Cerebellar nuclear complex (tissue), 1 donor: Measurements from ENCODE around the gene CDK5R1.
A peak's percentile ranks its signal among the peaks of the same experiment; 100 is the strongest.

Experiments used
- DNase-seq, 2 experiments: peaks; one replicate each; lab custom pipeline; 2025; lab: John Stamatoyannopoulos, UW

CDK5R1 gene

DNA sequence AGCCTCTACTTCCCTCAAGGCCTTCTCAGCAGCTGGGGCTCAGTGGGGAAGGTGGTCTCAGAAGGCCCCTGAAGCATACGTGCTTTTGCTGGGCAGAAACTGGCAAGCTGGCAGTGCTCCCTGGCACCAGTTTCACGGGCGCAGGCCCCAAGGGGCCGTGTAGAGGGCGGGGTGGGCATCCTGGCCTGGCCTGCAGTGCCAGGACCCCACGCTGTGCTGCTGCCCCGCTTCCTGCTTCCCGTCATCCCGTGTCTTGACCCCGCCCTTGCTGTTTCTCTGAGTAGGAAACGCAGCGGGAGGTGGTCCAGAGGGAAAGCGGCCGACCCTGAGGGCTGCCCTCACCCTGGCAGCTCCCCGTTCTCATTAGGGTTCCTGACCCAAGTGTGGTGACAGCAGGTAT lies 6.8 kb downstream of the CDK5R1 start:
- no peak for DNase-seq

DNA sequence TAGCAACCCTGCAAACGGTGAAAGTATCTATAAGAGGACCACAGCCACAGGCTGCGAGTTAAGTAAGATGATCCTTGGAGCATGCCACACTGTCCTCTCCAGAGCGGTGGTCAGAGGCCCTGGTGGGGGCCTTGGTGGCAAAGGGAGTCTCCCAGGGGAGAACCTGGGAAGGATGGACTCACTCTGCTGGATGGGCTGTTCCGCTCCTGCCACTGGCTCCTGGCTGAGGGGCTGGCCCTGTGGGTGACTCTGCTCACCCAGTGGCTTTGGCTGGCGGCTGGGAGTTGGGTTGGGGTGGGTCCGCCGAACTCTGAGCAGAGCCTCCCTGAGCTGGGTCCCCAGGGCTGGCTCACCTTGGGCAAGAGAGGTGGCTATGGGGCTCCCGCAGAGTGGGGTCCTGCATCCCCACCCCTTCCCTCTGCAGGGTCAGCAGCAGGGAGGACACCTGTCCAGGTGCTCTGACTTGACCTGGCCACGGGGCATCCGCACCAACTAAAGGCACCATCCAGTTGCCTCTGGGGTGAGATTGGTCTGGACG lies 7.3 kb downstream of the CDK5R1 start:
- DNase-seq = no peak

DNA sequence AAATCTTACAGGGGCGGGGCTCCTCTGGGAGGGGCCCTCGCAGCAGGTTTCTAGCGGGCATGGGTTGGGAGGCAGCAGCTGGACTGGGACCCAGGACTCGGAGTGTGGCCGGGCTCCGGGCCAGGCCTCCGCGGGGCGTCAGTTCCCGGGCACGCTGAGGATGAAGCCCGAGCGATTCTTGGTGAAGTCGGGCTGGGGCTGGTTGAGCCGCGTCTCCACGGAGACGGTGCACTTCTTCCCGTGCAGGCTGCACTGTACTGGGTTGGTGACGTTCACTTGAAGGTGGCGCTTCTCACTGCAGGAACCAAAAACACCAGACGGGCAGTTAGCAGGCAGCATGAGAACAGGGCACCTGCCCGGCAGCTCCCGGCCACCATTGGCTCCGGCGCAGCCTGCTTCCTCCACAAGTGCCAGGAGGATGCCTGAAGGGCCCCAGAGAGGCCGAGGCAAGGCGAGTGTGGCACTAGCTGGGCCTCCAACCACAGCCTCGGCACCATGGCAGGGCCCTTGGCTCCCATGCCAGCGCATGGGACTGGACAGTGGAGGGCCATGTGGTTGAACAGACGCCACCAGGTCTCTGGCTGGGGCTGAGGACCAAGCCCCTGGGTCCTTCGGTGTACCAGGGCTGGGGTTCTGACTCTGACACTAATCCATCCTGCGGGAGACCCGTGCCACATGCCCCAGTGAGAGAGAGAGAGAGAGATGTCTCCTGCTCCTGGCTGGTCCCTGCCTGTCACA lies 8.0 kb downstream of the CDK5R1 start:
- DNase-seq = peak; percentile 63 to 81

DNA sequence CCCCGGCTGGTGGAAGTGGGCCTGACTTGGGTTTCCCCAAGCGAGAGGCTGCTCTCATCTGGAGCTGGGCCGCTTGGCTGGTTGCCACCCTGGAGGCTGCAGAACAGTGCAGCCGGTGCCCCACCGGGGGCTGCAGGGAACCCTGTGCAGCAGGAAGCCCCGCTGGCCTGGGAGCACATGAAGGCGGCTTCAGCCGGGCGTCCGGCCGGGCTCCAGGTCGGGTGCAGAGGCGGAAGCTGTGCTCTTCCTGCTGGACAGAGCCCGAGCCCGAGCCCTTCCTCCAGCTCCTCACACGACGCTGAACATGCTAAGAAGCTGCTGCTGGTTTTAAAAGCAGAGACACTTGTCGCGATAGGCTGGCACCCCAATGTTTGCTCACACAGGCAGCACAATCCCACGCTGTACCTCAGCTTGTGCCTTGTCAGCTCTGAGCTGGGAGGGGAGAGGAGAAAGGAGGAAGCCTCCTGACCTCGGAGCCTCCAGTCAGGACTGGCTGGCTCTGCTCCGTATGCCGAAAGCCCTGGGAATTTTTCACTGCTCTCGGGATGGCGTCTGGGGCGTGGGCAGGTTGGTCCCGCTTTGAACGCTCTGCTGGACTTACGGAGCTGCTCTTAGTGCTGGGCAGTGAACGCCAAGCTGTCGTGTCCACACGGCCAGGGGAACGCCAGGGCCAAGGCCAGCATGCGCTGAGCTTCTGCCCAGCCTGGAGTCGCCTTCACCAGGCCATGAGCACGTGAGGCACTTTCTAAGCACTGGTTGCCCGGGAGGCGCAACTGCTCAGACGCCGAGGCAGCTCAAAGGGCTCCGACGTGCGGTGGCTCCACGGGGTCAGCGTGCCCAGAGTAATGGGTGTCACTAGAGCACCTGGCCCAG lies 8.8 kb downstream of the CDK5R1 start:
- peak; percentile 32 to 44 for DNase-seq

DNA sequence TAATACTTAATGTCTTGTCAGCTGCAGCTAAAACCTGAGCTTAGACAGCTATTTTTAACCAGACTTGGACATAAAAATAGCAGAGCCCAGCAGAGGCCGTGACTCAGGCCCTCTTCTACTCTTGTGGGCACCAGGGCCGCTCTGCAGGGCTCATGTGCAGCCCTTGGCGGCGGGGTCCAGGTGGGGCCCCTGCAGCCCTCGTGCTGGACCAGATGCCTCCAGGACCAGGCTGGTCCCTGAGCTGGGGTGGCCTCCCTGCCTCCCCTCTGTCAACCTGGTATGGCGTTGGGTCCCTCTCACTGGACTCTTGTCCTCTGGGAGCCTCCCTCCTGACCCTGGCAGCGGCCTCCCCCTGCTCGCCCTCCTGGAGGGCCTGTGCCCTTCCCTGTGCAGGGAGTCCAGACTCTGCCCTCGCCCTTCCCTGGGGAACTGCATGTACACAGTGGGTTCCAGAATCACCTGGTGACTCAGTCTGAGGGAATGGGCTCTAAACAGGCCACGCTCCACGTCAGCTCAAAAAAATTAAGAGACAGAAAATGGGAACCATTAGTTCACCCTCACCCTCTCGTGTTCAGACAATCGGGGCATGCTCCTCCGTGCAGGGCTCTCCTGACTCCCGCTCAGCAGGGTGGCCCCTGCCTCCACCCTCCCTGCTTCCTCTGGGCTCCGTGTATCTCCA lies 9.7 kb downstream of the CDK5R1 start:
- DNase-seq = no peak

DNA sequence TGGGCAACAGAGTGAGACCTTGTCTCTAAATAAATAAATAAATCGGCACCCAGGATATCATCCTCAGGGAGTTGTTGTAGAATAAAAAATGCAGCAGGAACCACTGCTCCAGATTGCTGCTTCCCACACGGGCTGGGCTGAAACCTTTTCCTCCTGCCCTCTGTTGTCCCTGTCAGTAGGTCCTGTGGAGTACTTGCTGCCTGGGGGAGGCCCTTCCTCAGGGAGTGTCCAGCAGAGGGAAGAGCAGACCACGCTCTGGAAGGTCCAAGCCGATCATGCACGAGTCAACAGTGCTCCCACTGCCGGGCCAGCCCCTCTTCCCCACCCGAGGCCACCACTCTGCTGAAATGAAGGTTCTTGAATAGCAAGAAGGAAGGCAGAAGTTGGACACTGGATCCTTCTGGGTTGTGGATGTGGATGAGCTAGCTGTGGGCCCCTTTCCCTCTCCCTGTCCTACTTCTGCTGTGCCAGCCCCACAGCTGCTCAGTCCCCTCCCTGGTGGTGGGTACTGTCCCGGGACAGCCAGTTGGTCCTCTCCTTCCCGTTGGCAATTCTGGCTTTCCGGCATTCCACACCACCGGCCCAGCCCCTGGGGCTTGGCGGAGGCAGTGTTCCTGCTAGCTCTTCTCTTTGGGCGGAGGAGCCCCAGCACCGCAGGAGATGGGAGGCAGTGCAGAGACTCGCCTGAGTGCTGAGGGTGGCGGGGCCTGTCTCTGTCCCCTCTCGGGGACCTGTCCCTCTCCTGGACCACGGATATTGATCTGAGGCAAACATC lies 10.8 kb downstream of the CDK5R1 start:
- no peak for DNase-seq

DNA sequence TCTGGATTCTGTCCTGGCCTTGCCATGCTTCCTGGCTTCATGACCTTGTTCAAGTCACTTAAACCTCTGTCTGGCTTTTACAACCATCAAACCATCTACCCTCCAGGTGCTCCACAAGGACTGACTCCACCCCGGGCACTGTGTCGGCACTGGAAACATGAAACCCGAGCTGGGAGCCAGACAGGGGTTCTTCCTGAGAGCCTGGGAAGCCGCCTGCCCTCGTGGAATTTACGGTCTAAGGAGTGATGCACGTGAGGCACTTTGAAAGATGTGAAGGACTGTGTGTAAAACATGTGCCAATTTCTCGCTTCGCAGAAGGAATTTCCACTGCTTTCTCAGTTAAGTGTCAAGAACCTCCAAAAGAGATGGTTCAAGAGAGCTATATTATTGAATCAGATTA lies 11.6 kb downstream of the CDK5R1 start:
- DNase-seq = no peak

DNA sequence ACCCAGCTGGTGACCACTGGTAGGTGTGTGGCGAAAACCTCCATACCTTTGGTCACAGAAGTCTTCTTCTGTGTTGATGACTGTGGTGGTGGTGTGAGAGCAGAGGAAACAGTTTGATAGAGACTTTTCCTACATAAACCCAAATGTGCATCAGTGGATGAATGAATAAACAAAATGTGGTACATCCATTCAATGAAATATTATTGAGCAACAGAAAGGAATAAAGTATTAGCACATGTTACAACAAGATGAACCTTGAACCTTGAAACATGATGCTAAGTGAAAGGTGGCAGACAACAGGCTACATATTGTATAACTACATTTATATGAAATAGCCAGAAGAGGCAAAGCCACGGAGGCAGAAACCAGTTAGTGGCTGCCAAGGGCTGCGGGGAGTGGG lies 15.2 kb downstream of the CDK5R1 start:
- no peak for DNase-seq

DNA sequence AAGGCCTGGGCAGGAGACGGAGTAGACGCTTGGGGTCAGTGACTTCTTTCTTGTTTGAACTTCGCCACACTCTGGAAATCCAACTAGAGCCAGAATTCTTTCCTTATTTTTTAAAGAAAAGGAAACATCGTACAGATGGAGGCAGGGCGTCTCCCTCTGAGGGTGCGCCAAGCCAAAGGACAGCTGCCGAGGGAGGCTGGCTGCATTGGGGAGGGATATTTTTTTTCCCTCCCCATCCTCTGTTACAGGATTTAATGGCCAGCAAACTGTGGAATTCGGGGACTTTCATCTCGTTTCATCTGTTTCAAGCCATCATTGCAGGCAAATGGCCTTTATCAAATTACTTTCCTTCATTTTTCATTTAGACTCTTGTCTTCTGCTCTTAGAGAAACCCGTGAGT lies 15.9 kb downstream of the CDK5R1 start:
- DNase-seq = no peak

DNA sequence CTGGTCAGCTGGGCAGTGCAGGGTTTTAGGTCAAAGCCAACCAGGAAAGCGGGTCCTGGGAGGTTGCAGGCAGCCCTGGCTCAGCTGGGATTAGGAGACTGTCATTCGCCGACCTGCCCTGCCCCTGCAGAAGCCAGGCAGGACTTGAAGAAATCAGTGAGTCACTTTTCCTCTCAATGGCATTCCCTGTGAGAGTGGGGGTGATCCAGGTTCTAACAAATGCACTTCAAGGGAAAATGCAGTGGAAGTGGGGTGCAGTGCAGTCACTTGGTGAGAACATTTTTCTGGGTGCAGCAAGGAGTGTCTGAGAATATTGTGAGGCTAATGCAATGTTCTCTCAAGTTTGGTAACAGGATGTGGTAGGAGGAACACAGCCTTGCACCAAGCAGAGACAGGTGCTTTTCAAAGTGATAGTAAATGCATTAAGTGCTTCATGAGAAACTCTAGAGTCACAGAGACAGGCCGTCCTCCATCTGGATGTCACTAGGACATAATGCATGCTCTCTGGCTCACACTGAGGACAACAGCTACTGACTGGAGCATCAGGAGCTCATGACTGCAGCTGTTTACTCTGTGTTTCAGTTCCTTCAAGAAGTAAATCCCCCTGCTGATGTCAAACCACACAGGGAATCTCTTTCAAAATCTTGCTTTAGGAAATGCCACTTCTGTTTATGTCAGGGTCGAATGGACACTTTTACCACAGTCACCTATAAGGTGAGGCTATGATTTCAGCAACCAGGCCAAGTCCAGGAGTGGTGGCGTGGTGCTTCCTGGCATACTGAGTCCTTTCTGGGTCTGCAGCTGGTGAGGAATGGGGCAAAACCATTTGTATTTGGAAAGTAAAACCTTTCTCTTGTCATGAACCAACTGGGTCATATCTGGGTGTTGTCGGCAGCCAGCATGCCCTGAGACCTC lies 16.7 kb downstream of the CDK5R1 start:
- DNase-seq = no peak

DNA sequence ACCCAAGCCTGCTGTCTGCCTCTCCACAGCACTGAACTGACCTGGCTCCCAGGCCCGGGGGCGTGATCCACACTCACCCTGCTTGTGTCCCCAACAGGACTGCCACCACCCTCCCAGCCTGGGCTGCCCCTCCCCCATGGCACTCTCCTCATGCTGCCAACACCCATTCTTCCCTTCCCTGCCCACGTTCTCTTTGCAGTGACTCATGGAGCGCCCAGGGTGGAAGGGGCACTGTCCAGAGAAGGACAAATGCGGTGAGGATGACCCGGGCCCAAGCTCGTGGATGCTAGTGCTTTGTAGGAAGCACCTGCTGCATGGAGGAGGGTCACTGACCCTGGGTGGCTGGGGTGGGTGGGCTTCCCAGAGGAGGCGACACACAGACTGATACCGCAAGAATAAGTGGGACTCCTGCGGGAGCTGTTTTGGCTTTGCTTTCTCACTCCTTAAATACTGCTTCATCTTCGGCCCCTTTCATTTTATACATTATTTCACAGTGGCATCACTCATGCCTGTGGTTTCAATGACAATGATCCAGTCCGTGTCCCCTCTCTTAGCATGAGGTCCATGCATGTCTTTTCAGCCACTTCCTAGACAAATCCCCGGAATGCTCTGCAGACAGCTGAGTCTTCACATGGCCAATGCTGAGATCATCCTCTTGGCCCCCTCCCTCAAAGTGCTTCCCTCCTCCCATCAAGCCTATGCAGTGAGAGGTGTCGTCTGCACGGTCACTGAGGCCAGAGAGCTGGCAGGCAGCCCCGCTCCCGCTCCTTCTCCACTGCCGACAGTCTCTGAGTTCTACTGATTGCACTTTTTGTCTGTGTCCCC lies 17.6 kb downstream of the CDK5R1 start:
- DNase-seq = no peak

DNA sequence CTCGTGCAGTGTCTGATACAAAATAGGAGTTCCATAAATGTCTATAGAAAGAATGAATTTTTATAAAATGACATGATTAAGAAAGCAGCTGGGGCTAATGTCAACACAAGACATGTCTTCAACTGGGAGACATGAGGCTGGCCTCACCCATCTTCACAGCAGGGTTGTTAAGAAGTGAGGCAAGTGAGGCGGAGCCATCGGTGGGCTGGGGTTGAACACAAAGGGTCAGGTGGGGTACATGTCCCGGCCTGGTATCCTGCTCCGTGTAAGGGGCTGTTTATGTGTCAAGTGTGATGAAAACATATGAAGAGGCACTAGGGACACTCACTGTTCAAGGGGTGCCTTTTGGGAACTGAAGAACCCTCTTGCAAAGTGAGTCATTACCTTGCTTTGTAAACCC lies 22.1 kb downstream of the CDK5R1 start:
- no peak for DNase-seq

DNA sequence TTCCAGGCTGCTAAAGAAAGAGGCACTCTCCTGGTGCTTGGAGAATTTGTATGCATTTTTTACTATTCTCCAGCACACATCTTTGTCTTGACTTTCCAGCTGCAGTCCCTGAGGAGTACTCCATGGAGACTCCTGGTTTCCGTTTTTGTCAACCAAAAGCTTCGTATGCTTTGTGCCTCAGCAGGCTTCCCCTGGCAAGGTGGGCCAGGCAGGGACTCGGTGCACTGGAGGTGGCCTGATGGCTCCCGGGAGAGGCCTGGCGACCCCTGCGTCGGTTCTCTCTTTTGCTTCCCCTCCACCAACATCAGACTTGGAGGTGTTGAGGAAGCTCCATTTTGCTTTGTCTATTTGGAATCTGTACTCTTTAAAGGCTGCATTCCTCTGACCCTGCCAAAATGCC lies 23.7 kb downstream of the CDK5R1 start:
- DNase-seq = no peak

DNA sequence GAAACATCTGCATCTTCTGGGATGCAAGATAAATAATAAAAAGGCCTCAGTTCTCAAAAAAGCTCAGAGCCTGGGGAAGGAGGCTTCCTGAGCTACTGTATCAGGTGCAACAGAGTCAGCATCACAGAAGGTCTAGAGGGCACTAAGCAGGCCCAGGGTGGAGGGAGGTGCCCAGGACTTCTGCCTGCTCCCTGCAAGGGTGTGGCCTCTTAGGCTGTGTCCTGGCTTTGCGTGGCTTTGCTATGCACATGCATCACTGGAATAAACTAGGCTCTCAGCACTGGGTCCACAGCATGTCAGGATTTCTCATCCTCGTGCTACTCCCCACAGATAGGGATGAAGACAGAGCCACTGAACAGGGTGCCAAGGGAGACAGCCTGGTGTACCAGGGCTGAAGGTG lies 25.5 kb downstream of the CDK5R1 start:
- no peak for DNase-seq

DNA sequence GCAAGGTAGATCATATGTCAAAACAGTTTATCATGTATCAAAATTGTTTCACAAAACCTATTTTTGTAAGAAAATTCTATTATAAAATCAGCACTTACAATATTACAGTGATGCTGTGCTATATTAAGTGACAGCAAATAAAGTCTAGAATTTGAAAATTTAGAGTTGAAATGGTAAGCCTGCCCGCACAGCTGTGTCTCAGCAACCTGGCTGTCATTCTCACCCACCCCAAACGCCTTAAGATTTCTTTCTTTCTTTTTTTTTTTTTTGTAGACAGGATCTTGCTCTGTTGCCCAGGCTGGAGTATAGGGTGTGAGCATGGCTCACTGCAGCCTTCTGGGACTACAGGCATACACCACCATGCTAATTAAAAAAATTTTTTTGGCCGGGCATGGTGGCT lies 26.8 kb downstream of the CDK5R1 start:
- DNase-seq = no peak

DNA sequence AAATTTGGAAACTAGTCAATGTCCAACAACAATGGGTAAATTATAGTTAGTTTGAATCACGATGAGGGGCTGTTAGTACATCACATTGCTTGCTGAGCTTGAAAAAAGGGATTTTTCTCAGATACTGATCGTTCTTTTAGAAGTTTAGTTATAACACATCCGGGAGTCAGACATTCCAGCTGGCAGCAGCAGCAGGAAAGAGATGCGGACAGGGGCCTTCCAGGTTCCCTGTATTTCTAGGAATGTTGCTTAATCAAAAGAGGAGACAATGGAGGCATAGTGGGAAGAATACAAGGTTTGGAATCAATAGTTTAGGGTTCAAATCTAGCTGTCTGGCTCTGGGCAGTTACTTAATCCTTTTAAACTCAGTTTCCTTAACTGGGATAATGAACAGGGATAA lies 27.8 kb downstream of the CDK5R1 start:
- no peak for DNase-seq

DNA sequence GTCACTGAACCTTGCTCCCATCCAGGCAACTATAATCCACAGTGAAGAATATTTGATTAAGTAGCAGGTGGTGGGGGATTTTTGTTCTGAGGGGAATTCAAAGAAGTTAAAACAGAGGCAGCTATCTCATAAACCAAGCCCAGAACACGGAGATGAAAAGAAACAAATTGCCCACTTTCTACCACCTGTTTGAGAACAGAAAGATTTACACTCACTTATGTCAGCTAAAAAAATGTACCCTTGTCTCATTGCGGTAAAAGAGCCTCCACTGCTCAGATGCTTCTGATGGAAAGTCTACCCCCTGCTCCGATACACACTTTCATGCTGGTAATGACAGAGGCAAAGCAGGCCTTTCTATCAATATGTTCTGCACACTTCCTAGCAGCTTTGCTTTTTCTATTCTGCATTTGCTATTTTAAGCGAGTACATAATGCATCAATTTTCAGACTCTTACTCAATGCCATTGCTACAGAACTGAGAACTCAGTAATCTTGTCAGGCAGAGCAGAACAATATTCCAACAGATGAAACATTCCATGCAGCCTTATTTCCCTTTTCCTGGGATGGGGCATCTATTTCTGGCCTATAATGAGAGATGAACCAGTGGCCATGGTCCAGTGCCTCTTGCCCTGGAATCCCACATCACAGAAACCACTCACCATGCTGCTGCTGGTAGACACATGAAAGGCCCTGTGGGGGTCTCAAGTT lies 29.0 kb downstream of the CDK5R1 start:
- no peak for DNase-seq

DNA sequence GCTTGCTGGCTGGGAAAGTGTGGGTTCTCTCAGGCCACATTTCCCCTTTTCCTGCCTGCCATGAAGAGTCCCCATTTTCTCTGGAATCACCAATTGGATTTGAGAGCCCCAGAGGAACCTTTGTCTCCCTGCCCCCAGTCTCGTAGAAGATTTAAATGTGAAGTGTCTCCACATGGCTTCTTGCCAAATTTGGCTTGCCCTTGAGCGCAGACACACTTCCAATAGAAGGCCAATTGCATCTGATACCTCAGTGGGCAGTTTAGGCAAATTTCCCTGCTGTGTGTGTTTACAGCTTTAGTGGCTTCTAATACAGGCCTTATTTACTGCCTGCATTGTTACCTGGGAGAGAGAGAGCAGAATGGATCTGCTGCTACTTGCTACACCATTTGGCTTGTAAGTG lies 29.7 kb downstream of the CDK5R1 start:
- DNase-seq = no peak
